Tongue (tissue), 2 donors: ENCODE measurements around the gene MIEF1. TPM values are rescaled to one million over a fixed set of nuclear protein-coding genes. Genes with fewer than 3 reads are reported as not detected.

ENCODE experiments used
- DNase-seq: peaks from one replicate; pipeline ENCODE4 v3.0.0-alpha.2; 2015
- total RNA-seq: library from RNA; depleted of rRNA; stranded (reverse); fragments of >200 nt; gene quantifications from one replicate; pipeline ENCODE4 v1.2.3, GENCODE V29; 2014

The MIEF1 gene
- 16.0 TPM for total RNA-seq

DNA sequence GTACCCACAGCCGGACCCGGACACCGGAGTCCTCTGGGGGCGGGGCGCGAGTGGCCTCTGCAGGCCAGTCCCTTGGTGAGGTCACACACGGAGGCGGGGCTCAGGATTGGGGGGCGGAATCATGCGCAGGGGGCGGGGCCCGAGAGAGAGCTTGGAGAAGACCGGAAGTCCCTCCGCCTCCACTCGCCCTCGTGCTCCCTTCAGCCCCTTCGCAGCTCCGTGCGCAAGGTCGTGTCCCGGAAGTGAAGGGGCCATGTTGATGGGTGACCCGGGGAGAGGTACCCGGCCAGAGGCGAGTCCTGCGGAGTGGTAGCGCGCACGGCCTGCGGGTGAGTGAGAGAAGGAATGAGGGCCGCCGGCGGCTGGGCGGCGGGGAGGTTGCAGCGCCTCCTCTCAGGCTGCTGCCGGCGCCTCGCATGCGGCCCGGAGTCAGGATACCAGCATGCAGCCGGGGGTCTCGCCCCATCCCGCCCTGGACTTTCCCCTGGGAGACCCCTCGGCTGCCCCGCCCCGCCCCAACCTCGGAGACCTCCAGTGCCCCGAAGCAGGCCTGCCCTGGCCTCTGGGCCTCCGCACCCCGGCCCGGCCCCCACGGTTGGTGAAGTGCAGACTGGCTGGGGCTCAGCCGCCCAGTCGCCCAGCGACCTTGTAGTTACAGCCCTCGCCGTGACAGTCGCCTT, at the start of gene MIEF1:
TSS of gene MIEF1 (plus strand) at position 182 of the 680 bp plus-strand sequence. CDS start 9,005 bp downstream, outside the sequence.
- DNase-seq, result peak; percentile 98

DNA sequence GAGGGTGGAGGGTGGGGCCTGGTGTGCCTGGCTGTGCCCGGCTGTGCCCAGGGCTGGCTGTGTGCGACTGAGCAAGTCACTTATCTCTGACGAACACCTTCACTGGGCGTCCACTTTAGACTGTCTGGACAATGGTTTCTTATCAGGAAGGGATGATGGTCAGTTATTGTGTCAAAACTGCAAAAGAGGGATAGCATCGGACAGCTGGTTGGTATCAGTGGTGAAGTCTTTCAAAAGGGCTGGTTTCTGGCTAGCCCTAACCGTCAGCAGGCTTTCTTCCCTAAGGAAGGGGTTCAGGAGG, 49.4 kb upstream of the MIEF1 start:
- no peak for DNase-seq

DNA sequence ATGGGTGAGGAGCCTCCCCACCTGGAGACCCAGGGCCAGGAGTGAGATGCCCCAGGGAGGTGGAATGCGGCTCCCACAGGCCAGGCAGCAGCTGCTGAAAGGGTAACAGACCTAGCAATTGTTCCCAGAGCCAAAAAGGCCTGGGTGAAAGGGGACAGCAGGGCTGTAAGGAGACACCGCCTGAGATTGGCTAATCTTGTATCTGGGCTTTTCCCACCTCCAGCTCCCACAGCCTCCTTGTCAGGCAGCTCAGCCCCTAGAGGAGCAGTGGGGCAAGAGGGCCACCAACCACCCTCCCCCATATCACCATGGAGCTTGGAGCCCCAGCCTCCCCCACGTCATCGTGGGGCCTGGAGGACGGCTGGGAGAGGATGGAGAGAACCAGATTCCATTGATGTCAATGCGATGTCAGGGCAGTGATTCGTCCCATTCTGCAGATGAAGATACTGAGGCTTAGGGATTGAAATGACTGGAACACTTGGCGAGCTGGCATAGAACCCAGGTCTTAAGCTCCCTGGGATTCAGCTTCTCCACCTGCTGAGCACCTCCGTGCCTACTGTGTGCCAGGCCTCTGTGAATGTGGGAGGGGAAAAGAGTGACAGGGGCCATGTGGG, 48.2 kb upstream of the MIEF1 start:
- no peak for DNase-seq

DNA sequence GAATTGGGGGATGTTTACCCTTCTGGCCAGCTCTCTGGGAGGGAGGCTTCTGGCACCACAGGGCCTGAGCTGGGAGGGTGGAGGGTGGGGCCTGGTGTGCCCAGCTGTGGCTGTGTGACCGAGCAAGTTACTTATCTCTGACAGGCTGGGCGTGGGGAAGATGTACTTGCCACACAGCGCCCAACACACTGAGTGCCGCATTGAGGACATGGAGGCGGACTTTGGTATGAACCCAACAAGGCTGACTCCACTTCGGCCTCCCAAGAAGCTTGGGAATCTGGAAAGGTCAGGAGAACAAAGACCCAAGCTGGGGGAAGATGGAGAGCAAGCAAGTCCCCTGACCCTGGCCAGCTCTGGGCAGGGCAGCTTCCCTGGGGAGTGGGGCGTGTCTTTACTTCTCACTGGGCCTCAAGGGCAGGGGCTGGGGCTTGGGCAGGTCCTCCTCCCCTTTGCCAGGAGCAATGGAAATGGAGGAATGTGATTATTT, 47.7 kb upstream of the MIEF1 start:
- peak; percentile 76 for DNase-seq

DNA sequence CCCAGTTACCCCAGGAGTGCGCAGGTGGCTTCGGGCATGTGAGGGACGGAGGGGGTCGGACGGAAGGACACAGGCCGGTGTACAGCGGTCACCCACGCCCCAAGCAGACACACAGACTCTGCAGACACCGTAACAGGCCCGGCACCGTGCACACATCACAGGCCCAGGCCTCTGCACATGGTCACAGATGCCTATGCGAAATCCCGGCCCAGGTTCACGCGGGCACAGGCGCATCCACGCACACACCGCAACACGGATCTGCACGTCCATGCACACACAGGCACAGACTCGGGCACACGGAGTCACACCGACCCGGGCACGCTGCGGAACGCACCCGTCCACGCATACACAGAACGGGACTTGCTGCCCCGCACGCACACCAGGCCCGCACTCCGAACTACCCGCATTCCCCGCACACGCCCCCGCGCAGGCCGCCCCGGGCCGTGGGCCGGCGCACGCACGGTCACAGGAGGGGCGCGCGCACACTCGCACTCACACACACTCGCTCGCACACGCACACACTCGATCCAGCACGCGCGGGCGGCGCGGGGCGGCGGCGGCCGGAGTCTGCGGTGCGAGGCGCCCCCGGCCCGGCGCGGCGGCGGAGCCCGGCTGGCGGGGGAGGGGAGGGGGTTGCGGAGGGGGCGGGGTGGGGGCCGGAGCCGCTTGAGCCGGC, 45.4 kb upstream of the MIEF1 start, which contains the start of gene MGAT3:
TSS of gene MGAT3 (plus strand) at position 491 of the 676 bp plus-strand sequence. CDS start 30,336 bp downstream, outside the sequence.
- DNase-seq, result no peak

DNA sequence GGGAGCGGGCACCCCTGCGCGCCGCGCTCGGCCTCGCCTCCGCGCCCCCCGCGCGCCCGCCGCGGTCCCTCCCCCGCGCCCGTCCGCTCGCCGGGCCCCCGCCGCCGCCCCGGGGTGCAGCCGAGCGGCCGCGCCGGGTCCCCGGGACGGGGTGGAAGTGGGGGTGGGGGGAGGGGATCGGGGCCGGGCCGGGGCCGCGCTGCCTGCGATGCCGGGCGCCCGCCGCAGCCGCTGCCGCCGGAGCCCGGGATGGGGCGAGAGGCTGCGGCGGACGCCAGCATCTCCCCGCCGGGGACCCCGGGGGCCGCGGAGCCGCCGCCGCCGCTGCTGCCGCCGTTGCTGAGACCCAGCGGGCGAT, 44.9 kb upstream of the MIEF1 start:
- no peak for DNase-seq

DNA sequence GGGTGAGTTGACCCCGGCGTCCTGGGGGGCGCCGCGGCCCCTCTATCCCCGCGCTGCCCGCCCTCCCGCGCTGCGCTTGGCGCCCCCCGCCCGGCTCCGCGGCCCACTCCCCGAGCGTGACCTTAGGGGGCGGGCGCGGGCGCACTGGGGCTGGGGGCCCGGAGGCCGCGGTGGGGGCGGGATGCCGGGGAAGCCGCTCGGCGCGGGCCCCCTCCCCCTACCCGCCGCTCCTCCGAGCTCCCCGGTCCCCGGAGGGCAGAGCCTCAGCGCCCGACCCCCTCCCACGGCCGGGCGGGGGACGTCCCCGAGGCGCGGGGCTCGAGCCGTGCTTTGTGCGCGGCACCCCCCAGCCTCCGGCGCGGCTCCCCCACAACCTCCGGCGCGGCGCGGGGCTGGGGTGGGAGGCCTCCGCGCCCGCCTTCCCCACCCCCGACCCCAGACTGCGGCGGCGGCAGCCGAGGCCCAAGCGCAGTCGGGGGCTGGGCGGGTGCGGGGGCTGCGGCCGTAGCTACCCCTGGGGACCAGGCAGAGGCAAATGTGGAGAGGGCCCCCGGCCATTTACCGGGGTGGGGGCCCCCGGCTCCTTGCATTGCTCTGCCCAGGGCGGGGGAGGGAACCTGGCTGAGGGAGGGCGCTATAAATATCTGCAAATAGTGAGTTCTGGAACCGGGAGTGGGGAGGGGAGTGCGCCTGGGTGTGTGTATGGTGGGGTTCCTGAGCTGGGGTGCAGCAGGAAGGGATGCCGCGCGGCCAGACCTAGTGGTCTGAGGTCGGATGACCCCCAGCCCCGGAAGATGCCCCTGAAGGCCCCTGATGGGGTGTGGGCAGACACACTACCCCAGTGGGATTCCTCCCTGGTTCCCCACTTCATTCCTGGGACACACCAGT, 44.3 kb upstream of the MIEF1 start:
- DNase-seq, result no peak

DNA sequence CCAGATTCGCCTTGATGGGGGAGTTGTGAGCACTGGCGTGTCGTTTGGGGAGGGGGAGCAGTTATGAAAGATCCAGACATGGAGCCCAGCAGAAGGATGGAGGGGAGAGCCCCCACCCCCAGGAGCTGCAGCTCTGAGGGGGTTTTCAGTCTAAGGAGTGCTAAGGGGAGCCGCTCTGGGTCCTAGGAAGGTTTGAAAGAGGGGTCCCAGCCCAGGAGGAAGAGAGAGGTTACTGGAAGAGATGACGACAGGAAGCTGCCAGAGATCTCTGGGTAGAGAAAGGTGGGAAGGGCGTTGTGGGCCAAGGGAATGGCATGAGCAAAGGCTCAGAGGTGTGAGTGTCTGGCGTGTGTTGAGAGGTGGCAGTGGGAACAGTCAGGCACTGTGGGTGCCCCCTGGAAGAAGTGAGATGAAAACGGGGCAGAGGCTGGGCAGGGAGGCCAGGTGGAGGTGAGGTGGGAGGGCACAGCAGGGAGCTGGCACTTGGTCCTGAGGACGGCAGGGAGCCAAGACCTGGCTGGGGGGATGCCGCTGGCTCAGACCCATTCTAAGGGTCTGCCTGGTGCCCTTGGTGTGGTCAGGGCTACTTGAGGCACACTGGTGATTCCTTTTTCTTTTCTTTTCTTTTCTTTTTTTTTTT, 43.5 kb upstream of the MIEF1 start:
- DNase-seq, result no peak

DNA sequence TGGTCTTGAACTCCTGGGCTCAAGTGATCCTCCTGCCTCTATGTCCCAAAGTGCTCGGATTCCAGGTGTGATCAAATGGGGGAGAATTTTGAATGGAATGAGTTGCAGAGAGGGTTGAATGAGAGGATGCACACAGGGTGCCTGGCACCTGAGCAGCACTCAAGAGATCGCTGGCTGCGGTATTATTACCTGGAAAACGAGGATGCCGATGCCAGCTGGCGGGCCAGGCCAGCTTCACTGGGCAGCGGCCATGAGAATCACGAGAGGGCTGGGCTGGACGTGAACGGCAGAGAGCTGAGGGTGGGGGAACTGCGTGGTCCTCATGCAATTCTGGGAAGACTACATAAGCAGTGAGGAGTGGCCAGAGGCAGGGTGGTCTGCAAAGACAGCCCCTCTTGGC, 42.4 kb upstream of the MIEF1 start:
- DNase-seq, result no peak

DNA sequence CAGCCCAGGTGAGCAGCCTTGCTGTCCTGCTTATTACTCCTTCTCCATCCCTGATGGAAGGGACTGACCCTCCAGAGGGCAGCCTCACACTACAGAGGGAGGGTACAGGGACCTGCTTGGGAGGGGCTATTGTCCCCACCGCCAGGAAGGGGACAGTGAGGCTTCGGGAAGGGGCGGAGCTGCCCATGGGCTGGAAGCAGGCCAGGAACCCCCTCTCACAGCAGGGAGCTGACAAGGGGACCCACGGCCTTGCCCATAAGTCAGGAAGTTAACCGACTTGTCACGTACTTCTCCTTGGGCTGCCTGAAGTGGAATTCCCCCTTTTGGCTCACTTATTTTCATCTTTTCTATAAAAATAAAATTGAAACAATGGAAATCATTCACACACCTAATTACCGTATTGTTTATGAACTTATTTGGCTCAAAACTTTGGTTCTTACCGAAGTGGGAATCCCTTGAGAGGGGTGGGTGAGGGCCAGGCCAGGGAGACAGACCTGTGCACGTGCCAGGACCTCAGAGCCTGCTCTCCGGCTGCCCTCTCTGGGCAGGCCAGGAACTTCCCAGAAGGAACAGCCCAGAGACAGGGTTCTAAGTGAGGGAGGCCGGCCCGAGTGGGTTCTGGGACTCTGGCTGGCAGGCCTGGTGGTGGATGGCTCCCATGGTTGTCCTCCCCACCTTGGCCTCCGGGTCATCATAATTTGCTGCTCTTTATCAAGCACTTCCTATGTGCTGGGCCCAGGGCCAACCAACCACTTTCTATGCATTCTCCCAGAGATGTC, 39.5 kb upstream of the MIEF1 start:
- no peak for DNase-seq

DNA sequence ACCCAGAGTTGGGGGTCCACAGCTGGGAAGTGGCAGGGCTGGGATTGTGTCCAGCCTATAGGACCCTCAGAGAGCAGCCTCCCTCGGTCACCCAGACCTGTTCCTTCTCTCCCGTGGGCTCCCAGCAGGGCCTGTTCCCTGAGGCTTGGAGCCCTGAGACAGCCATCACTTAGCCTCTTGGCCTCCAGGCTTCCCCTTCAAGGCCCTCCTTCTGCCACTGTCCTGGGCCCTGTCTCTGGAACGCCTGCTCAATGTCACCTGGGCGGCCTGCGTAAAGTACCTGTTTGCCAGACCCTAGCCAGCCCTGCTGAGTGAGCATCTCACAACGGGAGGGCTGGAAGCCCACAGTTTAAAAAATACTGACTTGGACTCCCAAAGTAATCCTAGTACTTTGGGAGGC, 38.8 kb upstream of the MIEF1 start:
- no peak for DNase-seq

DNA sequence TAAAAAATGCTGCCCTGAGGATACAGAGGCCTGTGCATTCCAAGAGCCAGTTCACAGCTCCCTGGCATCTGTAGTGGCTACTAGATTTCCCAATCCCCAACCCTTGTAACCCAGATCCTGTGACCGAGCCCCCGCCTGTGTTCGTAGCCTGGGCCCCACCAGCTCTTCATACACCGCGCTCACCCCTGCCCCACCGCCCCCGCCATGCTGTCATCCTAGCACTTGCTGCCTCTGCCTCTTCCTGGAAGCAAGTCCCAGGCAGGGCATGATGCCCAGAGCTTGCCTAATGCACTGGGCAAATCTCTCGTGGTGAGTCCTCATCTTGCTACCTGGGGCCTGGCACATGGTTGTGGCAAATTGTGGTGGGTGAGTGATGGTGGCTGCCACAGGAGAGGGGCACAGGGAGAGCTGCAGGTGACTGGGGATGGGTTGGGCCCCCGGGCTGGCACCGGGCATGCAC, 38.1 kb upstream of the MIEF1 start:
- DNase-seq, result no peak

DNA sequence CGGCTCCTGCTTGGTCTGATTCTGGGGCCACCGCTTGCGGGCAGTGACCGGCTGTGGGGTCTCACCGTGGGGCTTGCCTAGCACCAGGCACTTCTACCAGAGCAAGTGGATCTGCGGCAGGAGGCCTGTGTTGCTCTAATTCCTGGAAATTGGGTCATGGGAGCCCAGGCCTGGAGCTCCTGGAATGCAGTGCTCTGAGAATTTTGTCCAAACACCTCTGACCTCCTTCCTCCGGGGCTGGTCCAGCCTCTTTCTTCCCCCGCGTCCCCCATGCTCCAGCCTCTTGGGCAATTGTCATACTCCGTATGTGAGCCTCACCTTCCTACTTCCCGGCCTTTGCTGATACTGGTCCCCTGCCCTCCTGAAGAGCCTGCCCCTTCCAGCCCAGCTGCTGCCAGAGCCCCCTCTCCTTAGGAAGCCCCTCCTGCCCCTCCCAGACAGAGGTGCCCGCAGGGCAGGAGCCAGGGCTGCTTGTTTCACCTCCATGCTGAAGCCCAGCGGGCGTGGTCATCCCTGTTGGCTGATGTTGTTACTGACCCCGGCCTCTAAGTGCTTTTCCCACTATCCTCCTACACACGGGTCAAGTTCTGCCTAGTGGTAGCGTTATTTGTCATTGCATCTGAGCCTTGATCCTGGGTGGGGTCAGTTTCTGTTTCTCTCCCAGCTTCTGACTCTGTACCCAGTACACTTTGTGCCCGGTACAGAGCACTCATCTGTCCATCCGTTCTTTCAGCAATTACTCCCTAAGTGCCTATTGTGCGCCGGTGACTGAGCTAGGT, 35.7 kb upstream of the MIEF1 start:
- no peak for DNase-seq

DNA sequence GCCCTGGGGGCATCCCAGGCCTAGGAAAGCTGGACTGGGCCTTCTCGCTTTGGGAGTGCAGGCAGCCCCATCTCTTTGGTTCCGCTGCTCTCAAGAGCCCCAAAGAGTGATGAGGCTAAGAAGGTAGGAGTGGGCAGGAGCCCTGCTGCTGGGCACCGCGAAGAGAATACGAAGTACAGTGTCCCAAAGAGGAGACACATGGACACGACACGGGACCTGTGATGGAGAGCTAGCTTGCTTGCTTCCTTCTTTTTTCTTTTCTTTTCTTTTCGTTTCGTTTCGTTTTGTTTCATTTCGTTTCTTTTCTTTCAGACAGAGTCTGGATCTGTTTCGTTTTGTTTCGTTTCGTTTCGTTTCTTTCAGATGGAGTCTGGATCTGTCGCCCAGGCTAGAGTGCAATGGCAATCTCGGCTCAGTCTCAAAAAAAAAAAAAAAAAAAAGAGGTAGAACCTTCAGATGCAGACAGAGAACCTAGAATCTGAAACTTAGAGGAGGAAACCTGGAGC, 34.6 kb upstream of the MIEF1 start:
- no peak for DNase-seq

DNA sequence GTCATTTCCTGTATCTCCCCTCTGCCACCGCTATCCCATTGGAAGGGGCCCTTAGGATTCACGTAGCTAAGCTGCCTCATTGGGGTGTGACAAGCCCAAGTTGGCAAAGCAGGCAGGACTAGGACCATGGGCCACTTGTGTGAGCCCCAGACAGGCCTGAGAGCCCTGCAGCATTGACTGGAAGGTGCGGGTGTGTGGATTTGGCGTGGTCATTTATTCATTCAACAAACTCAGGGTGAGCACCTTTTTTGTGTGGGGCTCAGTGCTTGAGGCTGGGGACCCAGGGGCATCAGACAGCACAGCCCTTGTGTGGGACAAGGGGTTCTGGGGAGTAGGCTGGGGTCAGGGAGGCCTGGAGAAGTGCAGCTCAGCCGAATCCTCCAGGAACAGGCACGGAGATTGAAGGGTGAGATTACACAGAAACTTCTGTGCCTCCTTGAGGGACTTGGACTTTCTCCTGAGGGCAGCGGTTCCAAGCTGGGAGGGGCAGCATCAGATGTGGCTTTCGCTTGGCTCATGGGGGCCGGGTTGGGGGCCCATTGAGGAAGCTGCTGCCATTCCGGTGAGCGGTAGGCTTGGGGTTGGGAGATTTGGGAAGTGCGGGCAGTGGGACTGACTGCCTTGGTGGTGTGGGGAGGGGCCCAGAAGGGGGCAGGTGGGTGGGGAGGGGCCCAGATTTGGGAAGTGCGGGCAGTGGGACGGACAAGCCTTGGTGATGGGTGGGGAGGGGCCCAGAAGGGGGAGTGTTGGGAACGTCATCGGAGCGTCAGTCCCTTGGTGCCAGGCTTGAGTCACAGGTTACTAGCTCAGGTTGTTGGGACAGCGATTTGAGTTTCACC, 33.4 kb upstream of the MIEF1 start:
- no peak for DNase-seq

DNA sequence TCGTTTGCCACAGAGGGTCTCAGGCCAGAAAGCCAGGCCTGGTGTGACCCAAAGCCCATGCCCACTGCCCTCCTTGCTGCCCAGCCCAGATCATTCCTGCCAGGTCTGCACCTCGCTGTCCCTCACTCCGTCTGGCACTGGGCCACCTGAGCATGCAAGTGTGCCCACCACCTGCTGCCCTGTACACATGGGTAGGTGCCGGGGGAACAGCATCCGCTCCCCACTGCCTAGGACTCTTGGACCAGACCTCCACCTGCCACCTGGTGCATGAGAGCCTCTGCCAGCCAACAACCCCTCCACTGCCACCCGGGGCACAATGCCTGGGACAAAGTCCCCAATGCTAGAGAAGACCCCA, 32.8 kb upstream of the MIEF1 start:
- DNase-seq, result no peak

DNA sequence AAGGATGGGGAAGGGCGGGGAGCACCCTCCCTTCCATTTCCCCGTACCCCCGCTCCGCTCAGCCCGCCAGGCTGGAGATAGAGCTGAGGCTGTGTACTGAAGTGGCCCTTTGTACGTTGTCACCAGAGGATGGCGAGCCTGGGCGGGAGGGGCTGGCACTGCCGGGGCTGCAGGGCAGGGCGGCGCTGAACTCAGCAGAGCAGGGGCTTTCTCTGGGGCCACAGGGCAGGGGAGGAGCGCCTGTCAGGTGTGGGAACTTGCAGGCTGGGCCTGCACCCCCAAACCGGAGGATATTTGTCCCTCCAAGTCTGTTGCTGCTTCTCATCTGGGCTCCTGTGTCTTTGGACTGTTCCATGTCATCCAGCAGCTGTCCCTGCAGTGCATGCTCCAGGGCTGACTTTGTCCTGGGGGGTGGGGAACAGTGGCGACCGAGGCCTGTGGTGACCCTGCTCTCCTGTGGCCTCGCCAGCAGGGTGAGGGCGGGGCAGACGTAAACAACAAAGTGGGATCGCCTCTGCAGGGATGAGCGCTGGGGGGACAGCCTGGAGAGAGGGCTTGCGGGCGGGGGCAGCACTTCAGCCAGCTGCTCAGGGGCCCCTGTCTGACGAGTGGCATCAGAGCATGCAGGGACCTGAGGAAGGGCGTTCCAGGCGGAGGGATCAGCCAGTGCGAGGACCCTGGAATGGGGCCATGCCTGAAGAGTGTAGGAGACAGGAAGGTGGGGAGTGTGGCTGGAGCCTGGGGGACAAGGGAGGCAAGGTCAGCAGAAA, 32.2 kb upstream of the MIEF1 start:
- DNase-seq, result no peak
